Suprapubic skin (tissue), 4 donors: ENCODE measurements around the gene ZNF292. TPM values are rescaled to one million over a fixed set of nuclear protein-coding genes. Genes with fewer than 3 reads are reported as not detected.

Experiments
- DNase-seq, 2 donors: peaks; one replicate each; pipeline ENCODE4 v3.0.0-alpha.2; 2019; ENCODE audit warnings: low spot score in 2 of 2
- H3K27ac ChIP-seq: fragments of 200-600 bp; sonication (generic); one replicate; pipeline ENCODE4 v1.5.1; 2019
- H3K27me3 ChIP-seq: fragments of 200-600 bp; sonication (generic); one replicate; pipeline ENCODE4 v1.5.1; 2019
- H3K36me3 ChIP-seq: fragments of 200-600 bp; sonication (generic); one replicate; pipeline ENCODE4 v1.5.1; 2019
- H3K4me1 ChIP-seq: fragments of 200-600 bp; sonication (generic); one replicate; pipeline ENCODE4 v1.5.1; 2019
- H3K4me3 ChIP-seq: fragments of 200-600 bp; sonication (generic); one replicate; pipeline ENCODE4 v1.5.1; 2019; ENCODE audit warnings: mild to moderate bottlenecking
- H3K9me3 ChIP-seq: fragments of 200-600 bp; sonication (generic); one replicate; pipeline ENCODE4 v1.5.1; 2019
- EP300 ChIP-seq: sonication (generic); formaldehyde crosslinking; IDR thresholded peaks from one replicate; pipeline ENCODE4 v1.6.1; 2017; ENCODE audit warnings: antibody characterized with exemption
- POLR2A ChIP-seq, 2 donors: fragments of 450-650 bp; IDR thresholded peaks; one replicate each; pipeline ENCODE4 v1.6.1; 2017; ENCODE audit warnings: antibody characterized with exemption in 2 of 2, mild to moderate bottlenecking in 2 of 2, moderate library complexity in 2 of 2
- POLR2AphosphoS5 ChIP-seq, 3 donors: sonication (generic); formaldehyde crosslinking; IDR thresholded peaks; one replicate each; pipeline ENCODE4 v1.6.1; 2017; ENCODE audit warnings: antibody characterized with exemption in 3 of 3
- WGBS: methylation state at CpG from one replicate; pipeline ENCODE4 v1.1.5; 2018; 5-methylcytosine and 5-hydroxymethylcytosine counted together
- total RNA-seq, 4 donors: library from RNA; depleted of rRNA; stranded (reverse); fragments of >200 nt; gene quantifications; one replicate each; pipeline ENCODE4 v1.1.0, GENCODE V29; 2016
- TF ChIP-seq, protein P1 (sequence below), 2 donors: fragments of 200-600 bp in 1 of 2; fragments of 450-650 bp in 1 of 2; sonication (generic) in 1 of 2; IDR thresholded peaks; one replicate each; pipeline ENCODE4 v1.5.1; 2016 to 2019; ENCODE audit warnings: antibody characterized with exemption in 2 of 2, mild to moderate bottlenecking in 1 of 2, moderate library complexity in 1 of 2

ZNF292 gene
- total RNA-seq, 4 donors from 2014 or later = 26.7 to 111 (median 34.7) TPM

DNA sequence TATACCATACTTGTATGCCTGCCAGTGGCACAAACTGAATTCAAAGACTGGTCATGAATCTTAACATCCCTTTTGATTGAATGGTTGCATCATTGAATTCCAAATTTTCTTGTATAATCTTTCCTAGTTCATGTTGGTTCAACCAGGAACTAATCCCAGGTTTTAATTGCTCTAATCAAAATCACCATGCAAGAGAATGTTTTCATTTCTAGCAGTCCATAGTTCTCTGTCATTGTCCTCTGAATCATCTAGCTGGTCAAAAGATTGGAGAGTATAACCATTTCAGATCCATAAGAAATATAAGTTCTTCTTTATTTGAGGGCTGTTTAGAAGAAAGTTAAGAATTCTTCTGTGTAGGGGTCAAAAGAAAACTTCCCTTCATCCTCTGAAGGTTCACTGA is 57.2 kb downstream of the ZNF292 start:
- Histone ChIP-seq H3K27me3 (no peaks in the 10 kb centered on the region), H3K4me3 (no peak overlapping the region), H3K9me3 (no peaks in the 10 kb centered on the region), H3K27ac (no peak overlapping the region), H3K4me1 (peaks cover 3% of the 10 kb centered on the region), H3K36me3 (peaks cover 2% of the 10 kb centered on the region)
- TF ChIP-seq EP300 = no peak
- TF ChIP-seq POLR2AphosphoS5 (IDR thresholded peaks at IDR 0.05) = no peak
- TF ChIP-seq POLR2A (IDR thresholded peaks at IDR 0.05) = no peak
- TF ChIP-seq, protein P1, sequence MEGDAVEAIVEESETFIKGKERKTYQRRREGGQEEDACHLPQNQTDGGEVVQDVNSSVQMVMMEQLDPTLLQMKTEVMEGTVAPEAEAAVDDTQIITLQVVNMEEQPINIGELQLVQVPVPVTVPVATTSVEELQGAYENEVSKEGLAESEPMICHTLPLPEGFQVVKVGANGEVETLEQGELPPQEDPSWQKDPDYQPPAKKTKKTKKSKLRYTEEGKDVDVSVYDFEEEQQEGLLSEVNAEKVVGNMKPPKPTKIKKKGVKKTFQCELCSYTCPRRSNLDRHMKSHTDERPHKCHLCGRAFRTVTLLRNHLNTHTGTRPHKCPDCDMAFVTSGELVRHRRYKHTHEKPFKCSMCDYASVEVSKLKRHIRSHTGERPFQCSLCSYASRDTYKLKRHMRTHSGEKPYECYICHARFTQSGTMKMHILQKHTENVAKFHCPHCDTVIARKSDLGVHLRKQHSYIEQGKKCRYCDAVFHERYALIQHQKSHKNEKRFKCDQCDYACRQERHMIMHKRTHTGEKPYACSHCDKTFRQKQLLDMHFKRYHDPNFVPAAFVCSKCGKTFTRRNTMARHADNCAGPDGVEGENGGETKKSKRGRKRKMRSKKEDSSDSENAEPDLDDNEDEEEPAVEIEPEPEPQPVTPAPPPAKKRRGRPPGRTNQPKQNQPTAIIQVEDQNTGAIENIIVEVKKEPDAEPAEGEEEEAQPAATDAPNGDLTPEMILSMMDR (IDR thresholded peaks at IDR 0.05) = no peak
- no peak for DNase-seq

DNA sequence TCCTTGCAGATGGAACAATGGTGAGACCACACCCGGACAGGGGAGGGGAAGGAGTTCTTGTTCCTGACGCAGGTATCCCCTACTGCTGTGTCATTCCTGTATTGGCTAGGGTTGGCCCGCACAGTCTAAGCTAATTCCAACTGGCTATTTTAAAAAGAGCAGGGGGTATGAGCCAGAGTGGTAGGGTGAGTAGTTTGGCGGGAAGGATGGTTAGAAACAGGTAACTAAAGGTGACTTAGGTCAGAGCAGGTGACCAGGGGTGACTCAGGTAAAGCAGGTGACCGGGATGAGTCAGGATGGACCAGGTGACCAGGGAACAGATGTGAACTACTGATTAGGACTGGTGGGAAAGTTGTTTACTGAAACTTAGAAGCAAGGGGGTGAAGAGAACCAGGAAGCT is 58.0 kb downstream of the ZNF292 start:
- peaks cover 5% of the 10 kb centered on the region for H3K36me3 ChIP-seq
- DNase-seq = no peak
- no peak overlapping the region for H3K4me3 ChIP-seq
- H3K27me3 ChIP-seq = no peaks in the 10 kb centered on the region
- H3K9me3 ChIP-seq = no peaks in the 10 kb centered on the region
- 82% methylated on average over 5 of the region's 5 CpGs for WGBS
- TF ChIP-seq, protein P1 (IDR thresholded peaks at IDR 0.05) = no peak
- TF ChIP-seq POLR2A (IDR thresholded peaks at IDR 0.05) = no peak
- TF ChIP-seq POLR2AphosphoS5 (IDR thresholded peaks at IDR 0.05) = no peak
- no peak for TF ChIP-seq EP300
- no peak overlapping the region for H3K27ac ChIP-seq
- H3K4me1 ChIP-seq = peaks cover 3% of the 10 kb centered on the region

DNA sequence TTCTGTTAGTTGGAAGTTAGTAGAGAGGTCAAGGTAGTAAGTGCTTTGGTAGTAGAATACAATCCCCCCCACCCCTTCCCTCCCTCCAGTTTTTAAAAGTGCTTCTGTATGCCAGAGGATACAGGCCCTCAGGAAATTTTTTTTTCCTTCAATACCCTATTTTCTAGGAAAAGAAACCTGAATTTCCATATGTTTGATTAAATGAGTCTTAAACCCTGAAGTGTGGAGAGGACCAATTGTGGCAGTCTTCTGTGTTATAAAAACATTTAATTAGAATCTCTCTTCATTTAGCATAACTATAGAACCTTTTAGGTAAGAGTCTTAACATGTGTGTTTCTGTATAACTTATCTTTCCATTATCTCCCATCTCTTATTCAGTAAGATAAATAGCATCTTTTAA is 59.5 kb downstream of the ZNF292 start:
- no peak overlapping the region for H3K4me3 ChIP-seq
- no peak overlapping the region for H3K27ac ChIP-seq
- no peak for TF ChIP-seq POLR2A (IDR thresholded peaks at IDR 0.05)
- no peaks in the 10 kb centered on the region for H3K9me3 ChIP-seq
- no peaks in the 10 kb centered on the region for H3K27me3 ChIP-seq
- H3K4me1 ChIP-seq = peaks cover 3% of the 10 kb centered on the region
- H3K36me3 ChIP-seq = peaks cover 16% of the 10 kb centered on the region
- no peak for DNase-seq

DNA sequence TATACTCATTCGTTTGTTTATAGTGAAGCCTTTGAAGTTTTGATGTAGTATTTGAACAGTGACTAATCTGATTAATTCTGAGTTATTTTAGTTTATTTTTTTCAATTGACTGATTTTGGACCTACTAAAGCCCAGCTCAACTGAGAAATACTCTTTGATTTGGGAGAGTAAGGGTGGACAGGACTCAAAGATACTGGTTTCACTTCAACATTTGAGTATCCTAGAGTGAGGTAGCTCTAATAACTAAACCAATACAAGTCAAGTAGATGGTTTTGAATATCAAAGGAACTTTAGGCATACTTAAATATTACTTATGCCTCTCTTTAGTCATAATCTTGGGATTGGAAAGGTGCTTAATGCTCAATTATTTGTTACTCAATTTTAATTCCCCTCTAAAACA is 65.6 kb downstream of the ZNF292 start:
- no peak for DNase-seq
- no peaks in the 10 kb centered on the region for H3K27me3 ChIP-seq
- H3K9me3 ChIP-seq = no peaks in the 10 kb centered on the region
- H3K36me3 ChIP-seq = peaks cover 43% of the 10 kb centered on the region
- no peaks in the 10 kb centered on the region for H3K4me1 ChIP-seq
- no peak overlapping the region for H3K27ac ChIP-seq
- no peak overlapping the region for H3K4me3 ChIP-seq
- TF ChIP-seq, protein P1 (IDR thresholded peaks at IDR 0.05) = no peak
- WGBS = 98% methylated on average over 1 of the region's 1 CpG

DNA sequence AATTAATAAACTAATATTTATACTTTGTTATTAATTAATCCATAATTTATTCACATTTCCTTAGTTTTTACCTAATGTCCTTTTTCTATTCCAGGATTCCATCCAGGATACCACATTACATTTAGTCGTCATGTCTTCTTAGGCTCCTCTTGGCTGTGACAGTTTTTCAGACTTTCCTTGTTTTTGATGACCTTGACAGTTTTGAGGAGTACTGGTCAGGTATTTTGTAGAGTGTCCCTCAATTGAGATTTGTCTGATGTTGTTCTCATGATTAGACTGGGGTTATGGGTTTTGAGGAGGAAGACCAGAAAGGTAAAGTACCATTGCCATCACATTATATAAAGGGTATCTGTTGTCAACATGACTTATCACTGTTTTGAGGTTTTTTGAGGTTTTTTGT is 67.3 kb downstream of the ZNF292 start:
- 95% methylated on average over 1 of the region's 1 CpG for WGBS
- no peak for DNase-seq
- no peaks in the 10 kb centered on the region for H3K27me3 ChIP-seq
- TF ChIP-seq EP300 (no peak), POLR2A (IDR thresholded peaks at IDR 0.05) (no peak), POLR2AphosphoS5 (IDR thresholded peaks at IDR 0.05) (no peak)
- TF ChIP-seq, protein P1 (IDR thresholded peaks at IDR 0.05) = no peak
- H3K27ac ChIP-seq = no peak overlapping the region
- H3K36me3 ChIP-seq = peaks cover 43% of the 10 kb centered on the region
- H3K4me1 ChIP-seq = no peaks in the 10 kb centered on the region
- H3K4me3 ChIP-seq = no peak overlapping the region
- no peaks in the 10 kb centered on the region for H3K9me3 ChIP-seq

DNA sequence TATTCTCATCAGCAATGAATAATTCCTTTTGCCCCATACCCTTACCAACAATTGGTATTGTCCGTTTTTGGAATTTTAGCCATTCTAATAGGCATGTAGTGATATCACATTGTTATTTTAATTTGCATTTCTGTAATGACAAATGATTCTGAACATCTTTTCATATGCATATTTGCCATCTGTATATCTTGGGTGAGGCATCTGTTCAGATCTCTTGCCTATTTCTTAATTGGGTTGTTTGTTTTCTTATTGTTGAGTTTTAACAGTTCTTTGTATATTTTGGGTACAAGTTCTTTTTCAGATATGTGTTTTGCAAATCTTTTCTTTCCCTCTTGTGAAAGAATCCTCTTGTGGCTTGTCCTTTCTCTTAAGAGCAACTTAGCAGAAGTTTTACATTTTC is 69.6 kb downstream of the ZNF292 start:
- Histone ChIP-seq H3K36me3 (peaks cover 40% of the 10 kb centered on the region), H3K4me1 (no peaks in the 10 kb centered on the region), H3K27ac (no peak overlapping the region), H3K27me3 (no peaks in the 10 kb centered on the region), H3K4me3 (no peak overlapping the region), H3K9me3 (no peaks in the 10 kb centered on the region)
- TF ChIP-seq EP300 = no peak
- no peak for TF ChIP-seq POLR2AphosphoS5 (IDR thresholded peaks at IDR 0.05)
- TF ChIP-seq POLR2A (IDR thresholded peaks at IDR 0.05) = no peak
- TF ChIP-seq, protein P1 (IDR thresholded peaks at IDR 0.05) = no peak
- DNase-seq = no peak
- WGBS = 91% methylated on average over 1 of the region's 1 CpG
